Activated CD4-positive, alpha-beta memory T cell treated with anti-CD3 and anti-CD28 coated beads, Interleukin-2, amount 10 ng/mL, durations not matched to agents 7 days and 5 days (primary cell): ENCODE results near the gene FOLR1. TPM values are rescaled to one million over a fixed set of nuclear protein-coding genes. Genes with fewer than 3 reads are reported as not detected.

ENCODE experiments used
- CTCF ChIA-PET: fragments of 350-600 bp; sonication (Branson Sonifier 250); formaldehyde crosslinking; loops from one replicate; lab custom pipeline; 2021; ENCODE audit warnings: antibody characterized with exemption, inconsistent platforms; lab: Charles Lee
- POLR2A ChIA-PET: fragments of 350-600 bp; sonication (Branson Sonifier 250); formaldehyde crosslinking; loops from one replicate; lab custom pipeline; 2021; ENCODE audit warnings: antibody characterized with exemption; lab: Charles Lee
- DNase-seq: peaks from one replicate; pipeline ENCODE4 v3.0.0-alpha.2; 2020
- H3K27ac Mint-ChIP-seq: one replicate; pipeline ENCODE4 v1.8.0; 2021; ENCODE audit warnings: mild to moderate bottlenecking, mixed read lengths
- H3K27me3 Mint-ChIP-seq: one replicate; pipeline ENCODE4 v1.8.0; 2021; ENCODE audit warnings: mixed read lengths
- H3K36me3 Mint-ChIP-seq: one replicate; pipeline ENCODE4 v1.8.0; 2021; ENCODE audit warnings: low read depth, mixed read lengths
- H3K4me1 Mint-ChIP-seq: one replicate; pipeline ENCODE4 v1.8.0; 2021; ENCODE audit warnings: mixed read lengths
- H3K4me3 Mint-ChIP-seq: one replicate; pipeline ENCODE4 v1.8.0; 2021; ENCODE audit warnings: mild to moderate bottlenecking, mixed read lengths
- H3K9me3 Mint-ChIP-seq: one replicate; pipeline ENCODE4 v1.8.0; 2021; ENCODE audit warnings: mixed read lengths
- total RNA-seq, 2 experiments: library from RNA; stranded (reverse); gene quantifications; one replicate each; pipeline ENCODE4 v1.2.3, GENCODE V29; 2021

Gene FOLR1
- total RNA-seq, 2 experiments from 2014 or later, result not detected

- peaks cover 7% of the 10 kb centered on the region for H3K4me1 Mint-ChIP-seq
- ChIA-PET CTCF (interaction anchor here (0.7 to 2.9 kb wide), 4 partner anchors 25 to 258 kb away, joined by 3 to 11 read pairs (median 4); no protein-coding TSS in a partner anchor), POLR2A (interaction anchor here (0.6 to 2.0 kb wide), 3 partner anchors 7 to 12 kb away, joined by 3 to 8 read pairs (median 3); partner anchors contain the start of gene INPPL1)
- no peak overlapping the region for H3K4me3 Mint-ChIP-seq
- peaks cover 52% of the 10 kb centered on the region for H3K36me3 Mint-ChIP-seq
- H3K27me3 Mint-ChIP-seq, result peaks cover 13% of the 10 kb centered on the region
- H3K9me3 Mint-ChIP-seq, result no peaks in the 10 kb centered on the region
- DNase-seq, result no peak
- H3K27ac Mint-ChIP-seq, result no peak overlapping the region
These were observed 43.6 kb downstream of the FOLR1 start for GRCh38 chr11:72235351-72236057.

GRCh38 chr11:72236083-72236697, 44.2 kb downstream of the FOLR1 start:
- H3K27me3 Mint-ChIP-seq, result peaks cover 20% of the 10 kb centered on the region
- H3K4me3 Mint-ChIP-seq, result no peak overlapping the region
- ChIA-PET CTCF (interaction anchor here (0.7 to 2.9 kb wide), 7 partner anchors 13 to 259 kb away, joined by 3 to 11 read pairs (median 5); no protein-coding TSS in a partner anchor), POLR2A (interaction anchor here (0.6 to 2.0 kb wide), 4 partner anchors 8 to 13 kb away, joined by 3 to 8 read pairs (median 3); partner anchors contain the start of gene INPPL1)
- peaks cover 50% of the 10 kb centered on the region for H3K36me3 Mint-ChIP-seq
- peaks cover 12% of the 10 kb centered on the region for H3K4me1 Mint-ChIP-seq
- DNase-seq, result no peak
- no peaks in the 10 kb centered on the region for H3K9me3 Mint-ChIP-seq
- no peak overlapping the region for H3K27ac Mint-ChIP-seq

GRCh38 chr11:72236774-72237111, 44.8 kb downstream of the FOLR1 start:
- H3K27ac Mint-ChIP-seq, result no peak overlapping the region
- peaks cover 12% of the 10 kb centered on the region for H3K4me1 Mint-ChIP-seq
- no peaks in the 10 kb centered on the region for H3K9me3 Mint-ChIP-seq
- DNase-seq, result no peak
- H3K27me3 Mint-ChIP-seq, result peaks cover 25% of the 10 kb centered on the region
- no peak overlapping the region for H3K4me3 Mint-ChIP-seq
- H3K36me3 Mint-ChIP-seq, result peaks cover 45% of the 10 kb centered on the region
- CTCF ChIA-PET, result interaction anchor here (0.9 to 2.9 kb wide), 7 partner anchors 11 to 259 kb away, joined by 3 to 14 read pairs (median 5); partner anchors contain the start of gene INPPL1
- POLR2A ChIA-PET, result interaction anchor here (0.8 to 2.0 kb wide), 3 partner anchors 9 to 13 kb away, joined by 3 to 8 read pairs (median 3); partner anchors contain the start of gene INPPL1

GRCh38 chr11:72237112-72237931, 45.4 kb downstream of the FOLR1 start:
- no peak overlapping the region for H3K4me3 Mint-ChIP-seq
- H3K27me3 Mint-ChIP-seq, result peaks cover 31% of the 10 kb centered on the region
- CTCF ChIA-PET, result interaction anchor here (0.9 to 2.9 kb wide), 20 partner anchors 12 to 309 kb away, joined by 3 to 14 read pairs (median 4); partner anchors contain the start of genes INPPL1 and XNDC1N
- H3K4me1 Mint-ChIP-seq, result peaks cover 12% of the 10 kb centered on the region
- no peak overlapping the region for H3K27ac Mint-ChIP-seq
- DNase-seq, result no peak
- no peaks in the 10 kb centered on the region for H3K9me3 Mint-ChIP-seq
- H3K36me3 Mint-ChIP-seq, result peaks cover 40% of the 10 kb centered on the region
- POLR2A ChIA-PET, result interaction anchor here (0.8 to 2.0 kb wide), 4 partner anchors 12 to 18 kb away, joined by 3 to 8 read pairs (median 3); partner anchors contain the start of gene INPPL1

GRCh38 chr11:72238040-72238450, 46.1 kb downstream of the FOLR1 start:
- ChIA-PET POLR2A (interaction anchor here (0.9 to 1.3 kb wide), 2 partner anchors 13 to 17 kb away, joined by 3 read pairs; partner anchors contain the start of gene INPPL1), CTCF (interaction anchor here (0.6 to 2.9 kb wide), 24 partner anchors 8 to 310 kb away, joined by 3 to 14 read pairs (median 4); partner anchors contain the start of genes INPPL1 and XNDC1N)
- peaks cover 38% of the 10 kb centered on the region for H3K27me3 Mint-ChIP-seq
- H3K27ac Mint-ChIP-seq, result no peak overlapping the region
- peaks cover 37% of the 10 kb centered on the region for H3K36me3 Mint-ChIP-seq
- DNase-seq, result peak; percentile 65
- H3K9me3 Mint-ChIP-seq, result no peaks in the 10 kb centered on the region
- no peak overlapping the region for H3K4me3 Mint-ChIP-seq
- peaks cover 12% of the 10 kb centered on the region for H3K4me1 Mint-ChIP-seq

- no peak overlapping the region for H3K27ac Mint-ChIP-seq
- ChIA-PET CTCF (interaction anchor here (0.6 to 2.9 kb wide), 24 partner anchors 9 to 310 kb away, joined by 3 to 14 read pairs (median 4); partner anchors contain the start of genes INPPL1 and XNDC1N), POLR2A (interaction anchor here (0.9 to 1.3 kb wide), 3 partner anchors 14 to 17 kb away, joined by 3 read pairs; partner anchors contain the start of gene INPPL1)
- H3K27me3 Mint-ChIP-seq, result peaks cover 43% of the 10 kb centered on the region
- peaks cover 16% of the 10 kb centered on the region for H3K4me1 Mint-ChIP-seq
- H3K4me3 Mint-ChIP-seq, result no peak overlapping the region
- no peaks in the 10 kb centered on the region for H3K9me3 Mint-ChIP-seq
- H3K36me3 Mint-ChIP-seq, result peaks cover 38% of the 10 kb centered on the region
- DNase-seq, result no peak
These were observed 46.8 kb downstream of the FOLR1 start for GRCh38 chr11:72238492-72239312.

- Mint-ChIP-seq H3K9me3 (no peaks in the 10 kb centered on the region), H3K36me3 (peaks cover 31% of the 10 kb centered on the region), H3K27ac (no peak overlapping the region), H3K27me3 (peaks cover 43% of the 10 kb centered on the region), H3K4me1 (peaks cover 16% of the 10 kb centered on the region), H3K4me3 (no peak overlapping the region)
- CTCF ChIA-PET, result interaction anchor here (1.3 kb wide), 1 partner anchor 224 kb away, joined by 4 read pairs; no protein-coding TSS in a partner anchor
- DNase-seq, result no peak
- POLR2A ChIA-PET, result interaction anchor here (1.0 kb wide), 1 partner anchor 16 kb away, joined by 3 read pairs; no protein-coding TSS in a partner anchor
These were observed 47.4 kb downstream of the FOLR1 start for GRCh38 chr11:72239313-72239848.

GRCh38 chr11:72239849-72240460, 48.0 kb downstream of the FOLR1 start:
- ChIA-PET CTCF (interaction anchor here (1.3 to 1.4 kb wide), 2 partner anchors 174 to 191 kb away, joined by 3 to 4 read pairs; no protein-coding TSS in a partner anchor), POLR2A (interaction anchor here (0.6 to 1.8 kb wide), 4 partner anchors 15 to 27 kb away, joined by 3 to 7 read pairs (median 5); partner anchors contain the start of gene INPPL1)
- Mint-ChIP-seq H3K4me1 (peaks cover 21% of the 10 kb centered on the region), H3K36me3 (peaks cover 29% of the 10 kb centered on the region), H3K27me3 (peaks cover 43% of the 10 kb centered on the region), H3K4me3 (peak overlapping the region; percentile 50), H3K9me3 (no peaks in the 10 kb centered on the region), H3K27ac (no peak overlapping the region)
- DNase-seq, result no peak

- ChIA-PET CTCF (interaction anchor here (0.6 to 1.4 kb wide), 3 partner anchors 174 to 326 kb away, joined by 3 to 4 read pairs (median 3); no protein-coding TSS in a partner anchor), POLR2A (interaction anchor here (0.6 to 1.8 kb wide), 4 partner anchors 15 to 26 kb away, joined by 3 to 7 read pairs (median 5); partner anchors contain the start of gene INPPL1)
- Mint-ChIP-seq H3K27me3 (peaks cover 43% of the 10 kb centered on the region), H3K4me1 (peaks cover 21% of the 10 kb centered on the region), H3K27ac (no peak overlapping the region), H3K4me3 (peak overlapping the region; percentile 50), H3K36me3 (peaks cover 25% of the 10 kb centered on the region), H3K9me3 (no peaks in the 10 kb centered on the region)
- no peak for DNase-seq
These were observed 48.7 kb downstream of the FOLR1 start for GRCh38 chr11:72240461-72241290.

- Mint-ChIP-seq H3K36me3 (peaks cover 25% of the 10 kb centered on the region), H3K27me3 (peaks cover 43% of the 10 kb centered on the region), H3K9me3 (no peaks in the 10 kb centered on the region), H3K4me1 (peaks cover 21% of the 10 kb centered on the region), H3K4me3 (no peak overlapping the region), H3K27ac (no peak overlapping the region)
- ChIA-PET POLR2A (interaction anchor here (1.0 to 1.8 kb wide), 3 partner anchors 16 to 20 kb away, joined by 3 to 7 read pairs (median 7); partner anchors contain the start of gene INPPL1), CTCF (interaction anchor here (0.6 to 1.4 kb wide), 4 partner anchors 18 to 326 kb away, joined by 3 to 4 read pairs (median 3); no protein-coding TSS in a partner anchor)
- no peak for DNase-seq
These were observed 49.4 kb downstream of the FOLR1 start for GRCh38 chr11:72241291-72241781.
